ENCODE data around the gene ZCCHC4. TPM values are rescaled to one million over a fixed set of nuclear protein-coding genes. Genes with fewer than 3 reads are reported as not detected.

The ZCCHC4 gene
- total RNA-seq, 2 experiments from 2014 or later: 11.7 to 12.3 TPM

DNA sequence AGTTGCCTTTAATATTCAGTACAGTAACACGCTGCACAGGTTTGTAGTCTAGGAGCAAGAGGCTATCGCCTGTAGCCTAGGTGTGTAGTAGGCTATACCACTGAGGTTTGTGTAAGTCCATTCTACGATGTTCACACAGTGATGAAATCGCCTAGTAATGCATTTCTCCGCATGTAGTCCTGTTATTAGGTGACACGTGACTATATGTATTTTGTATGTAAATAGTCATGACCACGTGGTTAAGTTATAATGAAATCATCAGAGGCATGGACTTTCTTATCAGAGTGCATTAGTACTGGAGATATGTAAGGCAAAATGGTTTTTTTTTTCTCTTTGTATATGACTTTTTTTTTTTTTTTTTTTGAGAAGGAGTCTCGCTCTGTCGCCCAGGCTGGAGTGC lies 9.9 kb upstream of the ZCCHC4 start:
- CTCF ChIA-PET: interaction anchor here (1.5 kb wide), 1 partner anchor 70 kb away, joined by 3 read pairs; no protein-coding TSS in a partner anchor
- no peak for ATAC-seq
- POLR2A ChIA-PET: no interaction called here
- Mint-ChIP-seq H3K9me3 (ENCODE audit: low read depth) (no peaks in the 10 kb centered on the region), H3K27me3 (peaks cover 16% of the 10 kb centered on the region), H3K36me3 (ENCODE audit: low read depth) (no peaks in the 10 kb centered on the region), H3K27ac (no peak overlapping the region), H3K4me1 (peaks cover 7% of the 10 kb centered on the region), H3K4me3 (no peak overlapping the region)
- intact Hi-C loops (cut with DNase I, micrococcal nuclease): no loop called here
- DNase-seq: no peak

DNA sequence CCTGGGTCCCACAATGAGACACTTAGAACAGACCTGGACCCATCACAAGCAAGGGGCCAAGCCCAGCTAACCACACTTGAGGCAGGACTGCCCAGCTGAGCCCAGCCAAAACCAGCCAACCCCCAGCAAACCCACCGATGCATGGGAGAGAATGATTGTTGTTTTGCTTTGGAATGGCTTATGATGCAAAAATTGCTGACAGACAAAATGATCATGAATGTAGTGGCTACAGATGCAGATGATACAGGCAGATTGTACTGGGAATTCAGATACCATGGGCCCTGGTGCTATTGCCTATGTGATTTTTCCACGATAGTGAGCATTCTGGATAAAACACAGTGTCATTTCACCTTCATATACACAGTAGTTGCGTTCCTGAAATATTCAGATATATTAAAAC lies 9.0 kb upstream of the ZCCHC4 start:
- no peaks in the 10 kb centered on the region for H3K4me1 Mint-ChIP-seq
- DNase-seq (no peak), ATAC-seq (no peak)
- peaks cover 19% of the 10 kb centered on the region for H3K27me3 Mint-ChIP-seq
- POLR2A ChIA-PET: interaction anchor here (0.7 kb wide), 1 partner anchor 128 kb away, joined by 4 read pairs; no protein-coding TSS in a partner anchor
- intact Hi-C loops (cut with DNase I, micrococcal nuclease): no loop called here
- H3K4me3 Mint-ChIP-seq: no peak overlapping the region
- no peaks in the 10 kb centered on the region for H3K9me3 Mint-ChIP-seq (ENCODE audit: low read depth)
- H3K27ac Mint-ChIP-seq: no peak overlapping the region
- CTCF ChIA-PET: interaction anchor here (0.6 to 1.0 kb wide), 2 partner anchors 9 to 737 kb away, joined by 3 to 4 read pairs; partner anchors contain the start of gene ZCCHC4
- H3K36me3 Mint-ChIP-seq (ENCODE audit: low read depth): no peaks in the 10 kb centered on the region

DNA sequence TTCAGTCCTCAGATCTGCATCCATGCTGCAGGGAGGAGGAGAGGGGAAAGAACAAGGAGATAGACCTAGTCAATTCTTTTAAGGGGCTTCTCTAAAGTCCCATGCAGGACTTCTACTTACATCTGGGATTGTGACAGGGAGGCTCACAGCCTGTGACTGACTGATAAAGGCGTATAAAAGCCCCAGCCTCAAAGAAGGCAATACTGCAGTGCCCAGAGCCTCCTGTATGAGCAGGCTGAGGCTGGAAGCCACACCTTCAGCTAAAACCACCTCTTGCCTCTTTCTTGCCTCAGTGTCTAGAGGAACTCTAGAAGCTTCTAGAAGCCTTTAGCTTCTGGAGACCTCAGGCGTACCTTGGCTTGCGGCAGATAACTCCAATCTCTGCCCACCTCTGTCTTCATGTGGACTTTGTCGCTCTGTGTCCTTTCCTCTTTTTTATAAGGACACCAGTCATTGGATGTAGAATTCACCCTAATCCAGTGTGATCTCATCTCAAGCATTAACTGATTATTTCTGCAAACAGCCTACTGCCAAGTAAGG lies 6.0 kb upstream of the ZCCHC4 start:
- Mint-ChIP-seq H3K4me3 (no peak overlapping the region), H3K9me3 (ENCODE audit: low read depth) (no peaks in the 10 kb centered on the region), H3K4me1 (peaks cover 1% of the 10 kb centered on the region), H3K36me3 (ENCODE audit: low read depth) (no peaks in the 10 kb centered on the region), H3K27me3 (peaks cover 7% of the 10 kb centered on the region), H3K27ac (no peak overlapping the region)
- ATAC-seq (no peak), DNase-seq (no peak)
- CTCF ChIA-PET: interaction anchor here (0.5 kb wide), 1 partner anchor 60 kb away, joined by 3 read pairs; no protein-coding TSS in a partner anchor
- POLR2A ChIA-PET: no interaction called here
- intact Hi-C loops (cut with DNase I, micrococcal nuclease): no loop called here

DNA sequence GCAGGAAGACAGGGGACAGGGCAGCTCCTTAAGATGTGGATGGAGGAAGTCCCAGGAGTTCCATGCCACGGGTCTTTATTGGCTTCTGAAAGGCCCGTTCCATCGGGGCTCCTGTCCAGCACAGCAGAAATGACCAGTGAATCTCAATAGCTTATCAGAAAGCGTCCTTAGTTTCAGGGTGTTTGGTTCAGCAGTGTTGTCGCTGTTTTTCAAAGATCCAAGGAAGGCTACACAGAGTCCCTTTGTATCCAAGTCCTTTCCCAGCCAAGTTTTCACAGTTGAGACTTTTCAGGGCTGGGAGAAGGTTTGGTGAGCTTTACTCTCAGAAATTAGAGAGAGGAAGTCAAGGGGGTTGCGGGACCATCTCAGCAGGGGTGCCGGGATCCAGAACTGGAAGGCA lies 5.0 kb upstream of the ZCCHC4 start:
- H3K9me3 Mint-ChIP-seq (ENCODE audit: low read depth): no peaks in the 10 kb centered on the region
- H3K36me3 Mint-ChIP-seq (ENCODE audit: low read depth): no peaks in the 10 kb centered on the region
- H3K4me3 Mint-ChIP-seq: no peak overlapping the region
- ChIA-PET POLR2A (no interaction called here), CTCF (interaction anchor here (1.1 kb wide), 1 partner anchor 60 kb away, joined by 3 read pairs; no protein-coding TSS in a partner anchor)
- H3K4me1 Mint-ChIP-seq: peaks cover 6% of the 10 kb centered on the region
- H3K27ac Mint-ChIP-seq: no peak overlapping the region
- peaks cover 5% of the 10 kb centered on the region for H3K27me3 Mint-ChIP-seq
- intact Hi-C loops (cut with DNase I, micrococcal nuclease): no loop called here
- ATAC-seq (no peak), DNase-seq (no peak)

DNA sequence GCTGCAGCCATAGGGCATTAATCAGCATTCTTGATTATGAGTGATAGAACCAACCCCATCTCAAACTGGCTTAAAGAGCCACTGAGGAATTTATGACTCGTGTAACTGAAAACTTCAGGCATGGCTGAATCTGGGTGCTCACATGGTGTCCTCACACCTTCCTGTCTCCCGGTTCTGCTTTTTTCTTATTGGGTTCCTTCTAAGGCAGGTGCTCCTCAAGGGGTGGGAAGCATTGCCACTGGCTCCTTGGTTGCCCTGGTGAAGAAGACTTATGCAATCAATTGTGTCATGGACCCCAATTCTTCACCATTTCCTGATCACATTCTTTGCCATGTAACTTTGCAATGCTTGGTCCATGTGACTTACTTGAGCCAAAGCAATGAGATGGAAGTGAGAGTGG lies 4.3 kb upstream of the ZCCHC4 start:
- ATAC-seq: no peak
- peaks cover 5% of the 10 kb centered on the region for H3K27me3 Mint-ChIP-seq
- H3K4me1 Mint-ChIP-seq: peaks cover 8% of the 10 kb centered on the region
- H3K9me3 Mint-ChIP-seq (ENCODE audit: low read depth): no peaks in the 10 kb centered on the region
- H3K4me3 Mint-ChIP-seq: no peak overlapping the region
- no peak for DNase-seq
- POLR2A ChIA-PET: no interaction called here
- CTCF ChIA-PET: interaction anchor here (1.1 kb wide), 1 partner anchor 59 kb away, joined by 3 read pairs; no protein-coding TSS in a partner anchor
- H3K27ac Mint-ChIP-seq: no peak overlapping the region
- no peaks in the 10 kb centered on the region for H3K36me3 Mint-ChIP-seq (ENCODE audit: low read depth)
- intact Hi-C loops (cut with DNase I, micrococcal nuclease): no loop called here

DNA sequence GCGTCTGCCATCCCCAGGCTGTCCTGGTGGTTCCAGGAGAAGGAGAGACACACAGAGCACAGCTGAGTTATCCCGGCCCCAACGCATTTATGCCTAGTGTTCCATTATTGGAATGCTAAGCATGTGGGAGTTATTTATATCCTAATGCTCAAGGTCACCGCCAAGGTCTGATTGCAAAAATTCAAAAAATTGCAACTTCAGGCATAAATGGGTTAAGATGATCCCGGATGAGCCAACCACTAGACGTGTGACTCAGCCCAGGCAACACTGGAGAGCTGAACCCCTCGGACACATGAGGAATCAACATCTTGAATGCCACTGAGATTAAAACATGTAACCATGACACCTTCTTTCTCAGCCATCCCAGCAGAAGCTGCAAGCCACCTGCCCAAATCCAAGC lies 3.8 kb upstream of the ZCCHC4 start:
- peaks cover 12% of the 10 kb centered on the region for H3K4me1 Mint-ChIP-seq
- H3K27me3 Mint-ChIP-seq: peaks cover 5% of the 10 kb centered on the region
- ATAC-seq (no peak), DNase-seq (no peak)
- no peak overlapping the region for H3K4me3 Mint-ChIP-seq
- intact Hi-C loops (cut with DNase I, micrococcal nuclease): no loop called here
- H3K9me3 Mint-ChIP-seq (ENCODE audit: low read depth): no peaks in the 10 kb centered on the region
- no peaks in the 10 kb centered on the region for H3K36me3 Mint-ChIP-seq (ENCODE audit: low read depth)
- POLR2A ChIA-PET: no interaction called here
- CTCF ChIA-PET: no interaction called here
- H3K27ac Mint-ChIP-seq: no peak overlapping the region

DNA sequence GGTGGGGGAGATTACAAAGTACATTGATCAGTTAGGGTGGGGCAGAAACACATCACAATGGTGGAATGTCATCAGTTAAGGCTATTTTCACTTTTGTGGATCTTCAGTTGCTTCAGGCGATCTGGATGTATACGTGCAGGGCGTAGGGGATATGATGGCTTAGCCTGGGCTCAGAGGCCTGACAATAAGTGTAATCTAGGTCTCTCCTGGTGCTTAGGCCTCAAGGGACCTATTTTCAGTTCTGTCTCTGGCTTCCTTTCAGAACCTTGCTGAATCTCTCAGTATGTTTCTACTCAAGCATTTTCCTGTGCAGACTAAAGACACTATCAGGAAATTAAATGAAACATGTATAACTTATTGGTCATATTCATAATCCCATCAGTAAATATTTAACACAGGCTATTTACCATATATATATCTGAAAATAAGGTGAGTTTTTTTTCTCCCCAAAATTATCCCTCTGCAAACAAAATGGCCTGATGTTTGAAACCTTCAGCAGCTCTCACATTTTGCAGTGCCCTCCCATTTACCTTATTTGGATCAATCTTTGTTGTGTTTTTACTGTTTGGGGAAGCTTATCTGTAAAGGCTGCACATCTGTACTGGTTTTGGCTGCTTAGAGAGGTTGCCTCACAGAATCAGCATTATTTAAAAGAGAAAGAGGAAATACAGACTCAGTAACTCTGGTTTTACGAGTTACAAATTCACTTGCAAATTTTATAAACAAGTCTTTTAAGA lies 2.3 kb upstream of the ZCCHC4 start:
- intact Hi-C loops (cut with DNase I, micrococcal nuclease): loop anchor here (5.0 to 10.0 kb wide), 3 partner anchors 128 to 1555 kb away; partner anchors contain the start of genes SMIM20 (in 1 of the 2) and STIM2 (in 1 of the 2)
- peaks cover 18% of the 10 kb centered on the region for H3K4me1 Mint-ChIP-seq
- POLR2A ChIA-PET: no interaction called here
- CTCF ChIA-PET: no interaction called here
- no peaks in the 10 kb centered on the region for H3K9me3 Mint-ChIP-seq (ENCODE audit: low read depth)
- no peaks in the 10 kb centered on the region for H3K36me3 Mint-ChIP-seq (ENCODE audit: low read depth)
- no peak overlapping the region for H3K4me3 Mint-ChIP-seq
- DNase-seq (no peak), ATAC-seq (no peak)
- H3K27ac Mint-ChIP-seq: no peak overlapping the region
- peaks cover 5% of the 10 kb centered on the region for H3K27me3 Mint-ChIP-seq

DNA sequence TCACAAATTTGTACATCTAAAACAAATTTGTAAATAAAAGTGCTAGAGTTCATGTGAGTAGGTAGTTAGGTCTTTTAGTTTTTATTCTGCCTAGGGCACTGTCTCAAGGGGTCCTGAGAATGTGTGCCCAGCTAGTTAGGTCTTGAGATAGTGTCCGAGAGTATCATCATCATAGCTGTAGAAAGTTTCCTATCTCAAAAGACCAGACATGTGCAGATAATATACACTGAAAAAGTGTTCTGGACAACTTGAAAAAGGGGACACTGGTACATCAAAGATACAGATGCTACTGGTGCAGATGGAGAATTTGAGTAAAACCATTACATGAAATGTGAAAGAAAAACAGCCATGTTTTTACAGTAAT lies 1.8 kb upstream of the ZCCHC4 start:
- H3K4me3 Mint-ChIP-seq: no peak overlapping the region
- peaks cover 2% of the 10 kb centered on the region for H3K36me3 Mint-ChIP-seq (ENCODE audit: low read depth)
- peaks cover 18% of the 10 kb centered on the region for H3K4me1 Mint-ChIP-seq
- intact Hi-C loops (cut with DNase I, micrococcal nuclease): loop anchor here (5.0 to 10.0 kb wide), 3 partner anchors 128 to 1554 kb away; partner anchors contain the start of genes SMIM20 (in 1 of the 2) and STIM2 (in 1 of the 2)
- CTCF ChIA-PET: no interaction called here
- DNase-seq (no peak), ATAC-seq (no peak)
- H3K9me3 Mint-ChIP-seq (ENCODE audit: low read depth): no peaks in the 10 kb centered on the region
- POLR2A ChIA-PET: no interaction called here
- peaks cover 5% of the 10 kb centered on the region for H3K27me3 Mint-ChIP-seq
- no peak overlapping the region for H3K27ac Mint-ChIP-seq

DNA sequence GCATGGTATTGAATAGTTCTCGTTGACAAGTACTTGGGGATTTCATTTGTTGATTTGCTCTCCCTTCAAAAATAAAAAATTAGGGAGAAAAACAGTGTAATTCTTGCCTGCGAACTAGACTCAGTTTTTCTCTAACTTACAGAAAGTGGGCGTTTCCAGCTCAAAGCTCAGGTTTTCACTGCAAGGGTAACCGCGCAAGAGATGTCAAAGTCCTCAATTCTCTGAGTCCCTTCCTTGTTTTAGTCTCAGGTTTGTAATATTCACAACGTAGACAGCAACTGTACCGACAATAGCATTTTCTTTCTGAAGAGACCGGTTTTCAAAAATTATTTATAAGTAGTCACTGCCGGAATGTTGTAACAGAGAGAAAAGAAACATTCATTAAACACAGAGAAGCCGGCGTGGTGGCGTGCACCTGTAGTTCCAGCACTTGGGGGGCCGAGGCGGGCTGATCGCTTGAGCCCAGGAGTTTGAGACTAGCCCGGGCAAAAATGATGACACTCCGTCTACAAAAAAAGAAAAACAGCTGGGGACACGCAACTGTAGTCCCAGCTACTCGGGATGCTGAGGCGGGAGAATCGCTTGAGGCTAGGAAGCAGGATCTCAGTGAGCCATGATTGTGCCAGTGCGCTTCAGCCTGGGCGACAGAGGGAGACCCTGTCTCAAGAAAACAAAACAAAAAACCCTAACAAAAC lies 774 bp downstream of the ZCCHC4 start:
- intact Hi-C loops (cut with DNase I, micrococcal nuclease): loop anchor here (2.0 to 10.0 kb wide), 4 partner anchors 53 to 1551 kb away; partner anchors contain the start of genes SMIM20 (in 1 of the 2) and STIM2 (in 1 of the 2)
- peak overlapping the region; percentile 94 for H3K27ac Mint-ChIP-seq
- POLR2A ChIA-PET: interaction anchor here (0.7 to 1.3 kb wide), 5 partner anchors 55 to 153 kb away, joined by 3 to 7 read pairs (median 4); partner anchors contain the start of genes PI4K2B and SEPSECS
- DNase-seq: no peak
- H3K4me1 Mint-ChIP-seq: peaks cover 25% of the 10 kb centered on the region
- H3K36me3 Mint-ChIP-seq (ENCODE audit: low read depth): peaks cover 16% of the 10 kb centered on the region
- H3K9me3 Mint-ChIP-seq (ENCODE audit: low read depth): no peaks in the 10 kb centered on the region
- no peaks in the 10 kb centered on the region for H3K27me3 Mint-ChIP-seq
- peak overlapping the region; percentile 96 for H3K4me3 Mint-ChIP-seq
- no peak for ATAC-seq
- CTCF ChIA-PET: interaction anchor here (0.5 to 3.4 kb wide), 32 partner anchors 7 to 1551 kb away, joined by 3 to 30 read pairs (median 6); partner anchors contain the start of genes PI4K2B and SEPSECS

DNA sequence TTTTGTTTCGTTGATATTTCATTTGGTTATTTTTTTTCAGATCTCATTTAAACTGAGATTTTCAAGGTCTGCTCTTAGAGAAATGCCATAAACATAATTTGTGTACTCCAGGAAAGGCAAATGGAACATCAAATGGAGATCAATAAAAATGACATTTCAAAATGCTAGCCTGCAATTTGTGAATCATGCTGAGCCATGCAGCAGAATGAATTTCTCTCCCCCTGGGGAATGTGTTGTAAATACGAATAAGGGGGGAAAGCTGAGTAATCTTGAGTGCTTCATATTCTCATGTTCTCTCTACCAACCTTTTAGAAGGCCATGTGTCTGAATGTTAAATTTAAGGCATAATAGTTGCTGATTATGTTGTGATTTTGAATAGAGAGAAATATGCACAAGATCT lies 7.8 kb downstream of the ZCCHC4 start:
- ChIA-PET POLR2A (interaction anchor here (1.1 to 1.6 kb wide), 3 partner anchors 8 to 160 kb away, joined by 4 to 9 read pairs (median 4); partner anchors contain the start of genes SEPSECS and ZCCHC4), CTCF (interaction anchor here (0.8 to 2.6 kb wide), 5 partner anchors 8 to 158 kb away, joined by 3 to 26 read pairs (median 4); partner anchors contain the start of gene ZCCHC4)
- intact Hi-C loops (cut with DNase I, micrococcal nuclease): loop anchor here (1.0 to 5.0 kb wide), 5 partner anchors 8 to 160 kb away; partner anchors contain the start of genes ANAPC4 (in 1 of the 2), PI4K2B (in 1 of the 2), SEPSECS (in 1 of the 2) and ZCCHC4 (in 1 of the 2)
- Mint-ChIP-seq H3K9me3 (ENCODE audit: low read depth) (no peaks in the 10 kb centered on the region), H3K36me3 (ENCODE audit: low read depth) (peaks cover 35% of the 10 kb centered on the region), H3K27ac (peak overlapping the region; percentile 89), H3K4me1 (peaks cover 37% of the 10 kb centered on the region), H3K27me3 (no peaks in the 10 kb centered on the region), H3K4me3 (no peak overlapping the region)
- DNase-seq (no peak), ATAC-seq (peak; percentile 65)

DNA sequence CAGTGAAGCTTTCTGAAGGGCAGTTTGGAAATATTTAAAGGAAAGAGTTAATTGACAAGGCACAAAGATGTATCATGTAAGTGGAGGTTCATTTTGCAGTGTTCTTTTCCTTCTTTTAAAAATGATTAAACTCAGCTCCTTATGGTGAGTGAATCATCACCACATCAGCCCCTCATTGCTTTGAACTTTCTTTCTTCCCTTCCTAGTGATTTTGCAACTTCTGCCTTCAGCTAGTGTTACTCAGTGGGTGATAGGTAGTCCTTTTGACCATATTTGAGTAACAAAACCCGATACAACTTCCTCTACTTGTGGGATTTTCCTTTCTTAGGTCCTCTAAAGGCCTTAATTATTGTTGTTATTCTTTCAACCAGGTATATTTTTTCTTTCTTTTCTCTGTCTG lies 8.2 kb downstream of the ZCCHC4 start:
- CTCF ChIA-PET: interaction anchor here (0.8 to 2.6 kb wide), 5 partner anchors 8 to 159 kb away, joined by 3 to 26 read pairs (median 4); partner anchors contain the start of gene ZCCHC4
- no peaks in the 10 kb centered on the region for H3K27me3 Mint-ChIP-seq
- intact Hi-C loops (cut with DNase I, micrococcal nuclease): loop anchor here (1.0 to 5.0 kb wide), 5 partner anchors 8 to 160 kb away; partner anchors contain the start of genes ANAPC4 (in 1 of the 2), PI4K2B (in 1 of the 2), SEPSECS (in 1 of the 2) and ZCCHC4 (in 1 of the 2)
- H3K4me1 Mint-ChIP-seq: peaks cover 37% of the 10 kb centered on the region
- H3K27ac Mint-ChIP-seq: peak overlapping the region; percentile 89
- POLR2A ChIA-PET: interaction anchor here (1.1 to 1.6 kb wide), 3 partner anchors 8 to 161 kb away, joined by 4 to 9 read pairs (median 4); partner anchors contain the start of genes SEPSECS and ZCCHC4
- peak; percentile 93 for ATAC-seq
- peak overlapping the region; percentile 16 for H3K4me3 Mint-ChIP-seq
- no peaks in the 10 kb centered on the region for H3K9me3 Mint-ChIP-seq (ENCODE audit: low read depth)
- peaks cover 34% of the 10 kb centered on the region for H3K36me3 Mint-ChIP-seq (ENCODE audit: low read depth)
- DNase-seq: no peak

All from activated CD4-positive, alpha-beta T cell treated with anti-CD3 and anti-CD28 coated beads for 36 hours (primary cell).